NCI-H2196 treated with DMSO at 0.1 percent for 48 hours (cell line): ENCODE measurements around the gene COL19A1.
"Not testable (repeated sequence)": the region's sequence is repeated elsewhere in the genome, so short reads cannot be mapped to it uniquely, and the experiment has no call there.

Experiments used
- DNase-seq: peaks from one replicate; lab custom pipeline; 2025; ENCODE audit not compliant: unreplicated experiment; lab: John Stamatoyannopoulos, UW

The COL19A1 gene

GRCh38 chr6:69895396-69895795 is 29.0 kb downstream of the COL19A1 start:
- no peak for DNase-seq

GRCh38 chr6:69900869-69901268 is 34.5 kb downstream of the COL19A1 start:
- no peak for DNase-seq

GRCh38 chr6:69901361-69901760 is 35.0 kb downstream of the COL19A1 start:
- DNase-seq, result no peak

GRCh38 chr6:69907981-69908498 is 41.7 kb downstream of the COL19A1 start:
- DNase-seq, result no peak

- no peak for DNase-seq
These were observed 47.0 kb downstream of the COL19A1 start for GRCh38 chr6:69913361-69913760.

GRCh38 chr6:69914015-69914485 is 47.7 kb downstream of the COL19A1 start:
- DNase-seq, result no peak

- no peak for DNase-seq
These were observed 49.0 kb downstream of the COL19A1 start for GRCh38 chr6:69915346-69915745.

GRCh38 chr6:69917834-69918233 is 51.5 kb downstream of the COL19A1 start:
- DNase-seq, result no peak

GRCh38 chr6:69918813-69919475 is 52.6 kb downstream of the COL19A1 start:
- DNase-seq, result no peak

- DNase-seq, result not testable (repeated sequence)
These were observed 54.7 kb downstream of the COL19A1 start for GRCh38 chr6:69921066-69921465.

- not testable (repeated sequence) for DNase-seq
These were observed 55.3 kb downstream of the COL19A1 start for GRCh38 chr6:69921611-69922010.

- DNase-seq, result no peak
These were observed 60.4 kb downstream of the COL19A1 start for GRCh38 chr6:69926745-69927144.

- DNase-seq, result no peak
These were observed 66.9 kb downstream of the COL19A1 start for GRCh38 chr6:69933239-69933638.

- DNase-seq, result no peak
These were observed 68.7 kb downstream of the COL19A1 start for GRCh38 chr6:69935079-69935478.

GRCh38 chr6:69936674-69937363 is 70.5 kb downstream of the COL19A1 start:
- no peak for DNase-seq

GRCh38 chr6:69937402-69938136 is 71.2 kb downstream of the COL19A1 start:
- no peak for DNase-seq

- DNase-seq, result no peak
These were observed 76.1 kb downstream of the COL19A1 start for GRCh38 chr6:69942485-69942884.

GRCh38 chr6:69945192-69945591 is 78.8 kb downstream of the COL19A1 start:
- no peak for DNase-seq

- no peak for DNase-seq
These were observed 82.2 kb downstream of the COL19A1 start for GRCh38 chr6:69948479-69949114.

- no peak for DNase-seq
These were observed 87.1 kb downstream of the COL19A1 start for GRCh38 chr6:69953491-69953890.

- no peak for DNase-seq
These were observed 88.4 kb downstream of the COL19A1 start for GRCh38 chr6:69954733-69955132.
